Measurements from ENCODE around the gene RBM15B.
A peak's percentile ranks its signal among the peaks of the same experiment; 100 is the strongest.
"Not testable (repeated sequence)": the region's sequence is repeated elsewhere in the genome, so short reads cannot be mapped to it uniquely, and the experiment has no call there.

The RBM15B gene

DNA sequence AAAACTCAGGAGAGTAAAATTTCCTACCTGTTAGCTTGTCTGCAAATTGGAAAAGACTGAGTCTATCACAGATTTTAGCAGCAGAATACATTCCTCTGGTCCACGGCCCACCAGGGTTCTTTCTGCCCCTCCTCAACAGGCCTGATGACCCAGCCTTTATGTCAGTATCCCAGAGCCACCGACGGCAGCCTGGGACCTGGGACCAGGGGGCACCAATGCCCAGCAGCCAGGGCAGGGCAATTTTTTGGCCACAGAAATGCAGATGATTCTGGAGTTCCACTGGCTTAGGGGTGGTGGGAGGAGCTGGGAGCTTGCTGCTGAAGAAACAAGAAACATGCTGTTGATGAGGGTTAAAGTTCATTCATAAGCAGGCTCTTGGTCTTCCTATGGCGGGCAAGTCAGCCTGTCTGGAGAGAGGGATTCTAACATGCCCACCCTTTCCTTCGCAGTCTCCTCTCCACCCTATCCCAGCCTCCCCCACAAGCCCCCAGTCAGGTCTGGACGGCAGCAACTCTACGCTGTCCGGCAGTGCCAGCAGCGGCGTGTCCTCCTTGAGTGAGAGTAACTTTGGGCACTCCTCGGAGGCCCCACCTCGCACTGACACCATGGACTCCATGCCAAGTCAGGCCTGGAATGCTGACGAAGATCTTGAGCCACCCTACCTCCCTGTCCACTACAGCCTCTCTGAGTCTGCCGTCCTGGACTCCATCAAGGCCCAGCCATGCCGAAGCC is 10.3 kb upstream of the RBM15B start:
- peaks cover 14% of the 10 kb centered on the region for H3K36me3 Mint-ChIP-seq (ENCODE audit: insufficient read depth)
- DNase-seq (ENCODE audit: low spot score in 2 of 2) (no peak), ATAC-seq (replicated peaks; ENCODE audit: extremely low read depth, poor library complexity, severe bottlenecking) (no peak)
- no peaks in the 10 kb centered on the region for H3K27me3 Mint-ChIP-seq
- H3K9me3 Mint-ChIP-seq, result no peaks in the 10 kb centered on the region
- H3K4me1 Mint-ChIP-seq, result peaks cover 27% of the 10 kb centered on the region
- H3K4me3 Mint-ChIP-seq, result no peak overlapping the region
- no peak overlapping the region for H3K27ac Mint-ChIP-seq (ENCODE audit: low read depth)

DNA sequence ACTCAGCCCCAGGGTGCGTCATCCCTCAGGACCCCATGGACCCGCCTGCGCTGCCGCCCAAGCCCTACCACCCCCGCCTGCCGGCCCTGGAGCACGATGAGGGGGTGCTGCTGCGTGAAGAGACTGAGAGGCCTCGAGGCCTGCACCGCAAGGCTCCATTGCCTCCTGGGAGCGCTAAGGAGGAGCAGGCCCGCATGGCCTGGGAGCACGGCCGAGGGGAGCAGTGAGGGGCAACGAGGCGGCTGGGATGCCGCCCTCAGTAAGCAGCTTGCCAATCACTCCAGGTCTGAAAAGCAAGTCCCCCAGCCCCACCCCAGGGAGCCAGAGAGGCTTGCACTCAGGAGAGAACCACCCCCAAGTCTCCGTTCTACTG is 9.8 kb upstream of the RBM15B start:
- Mint-ChIP-seq H3K36me3 (ENCODE audit: insufficient read depth) (peaks cover 16% of the 10 kb centered on the region), H3K4me3 (no peak overlapping the region), H3K27me3 (no peaks in the 10 kb centered on the region), H3K9me3 (no peaks in the 10 kb centered on the region), H3K27ac (ENCODE audit: low read depth) (no peak overlapping the region), H3K4me1 (peaks cover 32% of the 10 kb centered on the region)
- ATAC-seq (replicated peaks; ENCODE audit: extremely low read depth, poor library complexity, severe bottlenecking), result no peak
- DNase-seq (ENCODE audit: low spot score in 2 of 2), result no peak

DNA sequence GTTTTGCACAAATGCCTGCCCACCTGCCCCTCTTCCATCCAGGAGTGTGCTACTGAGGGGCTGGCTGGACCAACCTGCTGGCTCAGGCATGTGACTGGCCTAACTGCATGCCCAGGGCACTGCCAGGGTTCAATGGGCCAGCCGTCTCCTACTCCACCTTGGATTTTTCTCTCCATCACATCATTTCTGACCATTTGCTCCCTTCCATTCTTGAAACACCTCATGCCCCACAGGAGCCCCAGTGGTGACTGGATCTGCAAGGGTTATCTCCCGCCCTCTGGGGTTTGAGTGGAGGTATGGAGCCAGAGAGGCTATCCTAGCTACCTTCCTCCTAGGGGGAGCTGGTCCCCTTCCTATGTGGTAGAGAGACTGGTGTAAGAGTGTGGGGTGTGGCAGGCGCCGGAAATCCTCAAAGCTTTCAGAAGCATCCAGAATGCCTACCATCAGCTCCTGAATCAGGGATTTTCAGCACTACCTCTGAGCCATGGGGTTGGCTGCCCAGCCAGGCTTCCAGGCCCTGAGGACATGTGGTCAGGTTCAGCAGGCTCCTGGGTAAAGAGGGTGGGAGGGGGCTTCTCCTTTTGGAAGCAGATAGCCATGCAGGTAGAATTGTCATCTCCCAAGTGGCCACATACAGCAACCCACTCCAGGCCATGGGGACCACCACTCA is 8.9 kb upstream of the RBM15B start:
- Mint-ChIP-seq H3K4me3 (no peak overlapping the region), H3K4me1 (peaks cover 38% of the 10 kb centered on the region), H3K36me3 (ENCODE audit: insufficient read depth) (peaks cover 19% of the 10 kb centered on the region), H3K27ac (ENCODE audit: low read depth) (no peak overlapping the region), H3K9me3 (no peaks in the 10 kb centered on the region), H3K27me3 (no peaks in the 10 kb centered on the region)
- ATAC-seq (replicated peaks; ENCODE audit: extremely low read depth, poor library complexity, severe bottlenecking) (no peak), DNase-seq (ENCODE audit: low spot score in 2 of 2) (no peak)

DNA sequence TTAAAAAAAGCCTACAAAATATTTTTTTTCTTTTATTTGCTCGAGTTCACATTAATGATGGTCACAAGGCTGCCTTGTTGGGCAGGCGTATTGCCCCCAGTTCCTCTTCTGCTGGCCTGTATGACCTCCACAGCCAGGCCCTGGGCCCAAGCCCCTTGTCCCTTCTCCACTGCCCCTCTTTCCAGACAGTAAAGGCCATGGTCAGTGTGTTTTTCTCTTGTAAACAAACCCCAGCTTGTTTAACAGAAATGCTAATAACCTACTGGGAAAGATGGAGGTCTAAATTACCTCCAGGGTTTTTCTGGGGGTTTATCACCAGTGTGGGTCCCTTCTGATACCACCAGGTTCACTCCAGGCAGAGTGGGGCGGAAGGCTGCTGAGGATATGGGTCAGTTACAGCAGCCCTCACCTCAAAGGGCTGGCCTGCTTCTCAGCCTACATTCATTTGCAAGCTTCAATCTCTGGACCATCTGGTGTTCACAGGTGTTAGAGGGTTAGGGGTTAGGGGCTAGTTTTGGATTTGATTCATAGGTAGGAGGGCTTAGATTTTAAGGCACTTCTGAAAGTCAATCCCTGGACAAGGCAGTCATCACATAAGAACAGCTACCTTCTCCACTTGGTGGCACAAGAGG is 8.0 kb upstream of the RBM15B start:
- Mint-ChIP-seq H3K27ac (ENCODE audit: low read depth) (no peak overlapping the region), H3K9me3 (no peaks in the 10 kb centered on the region), H3K4me1 (peaks cover 44% of the 10 kb centered on the region), H3K4me3 (peak overlapping the region; percentile 97), H3K27me3 (no peaks in the 10 kb centered on the region), H3K36me3 (ENCODE audit: insufficient read depth) (peaks cover 23% of the 10 kb centered on the region)
- DNase-seq (ENCODE audit: low spot score in 2 of 2) (no peak), ATAC-seq (replicated peaks; ENCODE audit: extremely low read depth, poor library complexity, severe bottlenecking) (no peak)

DNA sequence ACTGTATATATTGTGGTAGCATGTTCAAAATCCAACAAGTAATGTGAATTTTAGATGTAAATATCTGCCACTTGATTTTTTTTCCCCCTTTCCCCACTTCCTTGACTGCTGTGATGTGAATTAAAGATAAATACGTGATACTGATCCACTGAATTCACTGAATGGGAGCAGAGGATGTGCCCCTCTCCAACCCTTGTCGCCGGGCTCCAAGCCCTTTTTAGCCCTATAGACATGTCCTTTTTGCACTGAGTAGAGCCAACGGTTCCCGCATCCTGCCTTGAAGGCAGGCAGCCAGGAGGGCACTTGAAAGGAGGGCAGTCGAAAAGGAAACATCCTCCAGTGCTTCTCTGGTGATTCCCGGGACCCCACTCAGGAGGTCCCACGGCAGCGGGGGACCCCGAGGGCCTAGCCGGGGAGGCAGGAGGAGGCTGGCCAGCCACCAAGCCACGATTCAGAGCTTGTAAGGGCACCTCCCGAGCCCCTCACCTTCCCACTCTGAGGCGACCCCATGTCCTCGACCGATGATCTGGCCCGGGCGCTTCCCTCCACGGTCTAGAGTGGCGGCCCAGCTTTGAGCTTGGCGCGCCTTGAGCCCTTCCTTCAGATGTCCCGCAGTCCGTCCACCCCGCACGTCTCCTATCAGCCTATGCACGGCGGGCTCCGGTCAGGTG is 6.9 kb upstream of the RBM15B start:
- peaks cover 29% of the 10 kb centered on the region for H3K36me3 Mint-ChIP-seq (ENCODE audit: insufficient read depth)
- peaks cover 42% of the 10 kb centered on the region for H3K4me1 Mint-ChIP-seq
- H3K9me3 Mint-ChIP-seq, result no peaks in the 10 kb centered on the region
- DNase-seq (ENCODE audit: low spot score in 2 of 2), result no peak
- peak overlapping the region; percentile 97 for H3K4me3 Mint-ChIP-seq
- peak overlapping the region; percentile 99 for H3K27ac Mint-ChIP-seq (ENCODE audit: low read depth)
- peak; percentile 5 for ATAC-seq (replicated peaks; ENCODE audit: extremely low read depth, poor library complexity, severe bottlenecking)
- H3K27me3 Mint-ChIP-seq, result no peaks in the 10 kb centered on the region

DNA sequence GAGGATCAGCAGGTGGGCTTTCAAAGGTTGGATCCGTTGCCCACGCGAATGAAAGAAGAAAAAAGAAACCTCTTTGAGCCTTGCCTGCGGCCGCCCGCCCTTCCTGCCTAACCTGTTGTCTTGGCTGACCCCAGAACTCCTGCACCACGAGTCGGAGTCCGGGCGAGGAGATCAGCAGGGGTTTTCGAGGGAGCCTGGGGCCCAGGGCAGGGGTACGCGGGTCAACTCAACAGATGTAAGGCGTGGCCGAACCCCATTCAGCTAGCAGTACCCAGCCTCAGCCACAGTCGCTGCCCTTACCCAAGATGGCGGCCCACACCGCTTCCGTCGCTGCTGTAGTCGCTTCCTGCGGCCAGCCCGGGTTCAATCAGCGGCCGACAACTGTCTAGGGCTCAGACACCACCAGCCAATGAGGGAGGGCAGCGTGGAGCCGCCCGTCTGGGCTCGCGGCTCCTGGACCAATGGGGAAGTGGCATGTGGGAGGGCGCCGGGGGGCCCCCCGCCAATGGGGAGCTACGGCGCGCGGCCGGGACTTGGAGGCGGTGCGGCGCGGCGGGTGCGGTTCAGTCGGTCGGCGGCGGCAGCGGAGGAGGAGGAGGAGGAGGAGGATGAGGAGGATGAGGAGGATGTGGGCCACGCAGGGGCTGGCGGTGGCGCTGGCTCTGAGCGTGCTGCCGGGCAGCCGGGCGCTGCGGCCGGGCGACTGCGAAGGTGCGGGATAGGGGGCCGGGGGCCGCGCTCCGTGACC is 6.2 kb upstream of the RBM15B start, which contains the start of gene MANF:
Gene MANF (plus strand): TSS at position 566 of the 748 bp plus-strand sequence. CDS start 52 bp downstream, at position 618.
- peak; percentile 84 to 96 for DNase-seq (ENCODE audit: low spot score in 2 of 2)
- Mint-ChIP-seq H3K4me1 (peaks cover 47% of the 10 kb centered on the region), H3K4me3 (peak within 1 kb of the TSS; percentile 97), H3K36me3 (ENCODE audit: insufficient read depth) (peaks cover 31% of the 10 kb centered on the region), H3K27ac (ENCODE audit: low read depth) (peak within 1 kb of the TSS; percentile 99), H3K9me3 (no peaks in the 10 kb centered on the region), H3K27me3 (no peaks in the 10 kb centered on the region)
- peak; percentile 99 for ATAC-seq (replicated peaks; ENCODE audit: extremely low read depth, poor library complexity, severe bottlenecking)

DNA sequence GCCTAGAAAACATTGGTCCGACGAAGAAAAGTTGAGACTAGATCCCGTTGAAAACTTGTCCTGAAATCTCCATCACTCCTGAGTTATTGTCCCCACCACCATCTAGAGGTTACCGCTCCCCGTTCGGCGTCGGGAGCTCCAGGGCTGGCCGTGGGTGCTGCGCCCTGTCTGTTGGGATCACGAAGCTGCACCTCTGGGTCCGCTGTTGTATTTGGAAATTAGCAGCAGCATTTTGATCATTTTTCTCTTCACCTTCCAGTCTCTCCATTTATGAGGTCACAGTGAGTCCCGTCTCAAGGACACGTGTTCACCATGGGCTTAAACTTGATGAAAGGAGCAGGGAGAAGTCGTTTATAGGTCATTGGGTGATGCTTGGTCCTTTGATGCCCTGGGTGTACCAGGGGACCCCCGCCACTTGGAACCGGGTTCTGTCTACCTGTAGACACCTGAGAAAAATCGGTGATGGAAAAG is 5.4 kb upstream of the RBM15B start:
- H3K36me3 Mint-ChIP-seq (ENCODE audit: insufficient read depth), result peaks cover 31% of the 10 kb centered on the region
- no peaks in the 10 kb centered on the region for H3K9me3 Mint-ChIP-seq
- DNase-seq (ENCODE audit: low spot score in 2 of 2) (no peak), ATAC-seq (replicated peaks; ENCODE audit: extremely low read depth, poor library complexity, severe bottlenecking) (no peak)
- peak overlapping the region; percentile 97 for H3K4me3 Mint-ChIP-seq
- H3K27ac Mint-ChIP-seq (ENCODE audit: low read depth), result peak overlapping the region; percentile 99
- H3K4me1 Mint-ChIP-seq, result peaks cover 54% of the 10 kb centered on the region
- no peaks in the 10 kb centered on the region for H3K27me3 Mint-ChIP-seq

DNA sequence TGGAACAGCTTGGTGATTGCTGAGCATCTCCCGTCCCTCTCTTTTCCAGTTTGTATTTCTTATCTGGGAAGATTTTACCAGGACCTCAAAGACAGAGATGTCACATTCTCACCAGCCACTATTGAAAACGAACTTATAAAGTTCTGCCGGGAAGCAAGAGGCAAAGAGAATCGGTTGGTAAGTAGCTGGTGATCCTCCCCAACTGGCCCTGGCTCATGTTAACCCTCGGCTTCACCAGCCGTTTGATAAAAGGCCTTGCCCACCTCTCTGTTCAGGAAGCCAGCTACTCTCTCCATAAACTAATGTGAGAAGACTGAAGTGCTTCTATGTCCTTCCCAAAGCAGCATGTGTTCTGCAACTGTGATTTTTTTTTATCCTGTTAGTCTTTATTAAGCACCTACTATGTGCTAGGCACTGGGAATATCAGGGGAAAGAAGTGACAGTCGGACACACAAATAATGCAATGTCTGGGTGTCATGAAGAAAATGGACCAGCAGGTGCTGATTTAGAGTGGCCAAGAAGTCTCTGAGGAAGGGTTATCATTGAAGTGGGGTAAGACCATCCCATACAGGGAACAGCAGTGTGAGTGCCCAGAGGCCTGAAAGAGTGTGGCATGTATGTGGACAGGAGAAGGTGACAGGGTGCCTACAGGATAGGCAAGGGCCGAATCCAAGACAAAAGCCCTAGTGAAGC is 4.8 kb upstream of the RBM15B start:
- peak overlapping the region; percentile 97 for H3K4me3 Mint-ChIP-seq
- no peak for ATAC-seq (replicated peaks; ENCODE audit: extremely low read depth, poor library complexity, severe bottlenecking)
- no peak for DNase-seq (ENCODE audit: low spot score in 2 of 2)
- peak overlapping the region; percentile 99 for H3K27ac Mint-ChIP-seq (ENCODE audit: low read depth)
- H3K9me3 Mint-ChIP-seq, result no peaks in the 10 kb centered on the region
- peaks cover 31% of the 10 kb centered on the region for H3K36me3 Mint-ChIP-seq (ENCODE audit: insufficient read depth)
- peaks cover 56% of the 10 kb centered on the region for H3K4me1 Mint-ChIP-seq
- no peaks in the 10 kb centered on the region for H3K27me3 Mint-ChIP-seq

DNA sequence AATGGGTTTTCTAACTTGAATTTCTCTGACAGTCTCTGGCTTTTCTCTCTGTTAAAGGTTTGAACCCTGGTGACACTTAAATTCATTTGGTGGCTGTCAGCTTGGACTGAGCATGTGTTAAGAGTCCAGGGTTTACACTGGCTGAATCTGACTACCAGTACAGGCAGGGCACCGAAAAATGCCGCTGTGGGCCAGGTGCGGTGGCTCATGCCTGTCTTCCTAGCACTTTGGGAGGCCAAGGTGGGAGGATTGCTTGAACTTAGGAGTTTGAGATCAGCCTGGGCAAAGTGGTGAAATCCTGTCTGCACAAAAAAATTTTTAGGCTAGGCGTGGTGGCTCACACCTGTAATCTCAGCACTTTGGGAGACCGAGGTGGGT is 4.2 kb upstream of the RBM15B start:
- Mint-ChIP-seq H3K27ac (ENCODE audit: low read depth) (no peak overlapping the region), H3K36me3 (ENCODE audit: insufficient read depth) (peaks cover 34% of the 10 kb centered on the region), H3K27me3 (no peaks in the 10 kb centered on the region), H3K4me3 (peak overlapping the region; percentile 97), H3K9me3 (no peaks in the 10 kb centered on the region), H3K4me1 (peaks cover 56% of the 10 kb centered on the region)
- no peak for DNase-seq (ENCODE audit: low spot score in 2 of 2)
- no peak for ATAC-seq (replicated peaks; ENCODE audit: extremely low read depth, poor library complexity, severe bottlenecking)

DNA sequence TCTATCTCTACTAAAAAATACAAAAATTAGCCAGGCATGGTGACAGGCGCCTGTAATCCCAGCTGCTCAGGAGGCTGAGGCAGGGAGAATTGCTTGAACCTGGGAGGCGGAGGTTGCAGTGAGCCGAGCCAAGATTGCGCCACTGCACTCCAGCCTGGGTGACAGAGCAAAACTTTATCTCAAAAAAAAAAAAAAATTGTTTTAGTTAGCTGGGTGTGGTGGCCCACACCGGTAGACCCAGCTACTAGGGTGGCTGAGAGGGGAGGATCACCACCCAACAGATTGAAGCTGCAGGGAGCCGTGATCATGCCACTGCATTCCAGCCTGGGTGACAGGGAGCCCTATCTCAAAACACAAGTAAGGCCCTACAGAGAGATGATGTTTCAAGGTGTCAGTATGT is 3.8 kb upstream of the RBM15B start:
- not testable (repeated sequence) for ATAC-seq (replicated peaks; ENCODE audit: extremely low read depth, poor library complexity, severe bottlenecking); DNase-seq (ENCODE audit: low spot score in 2 of 2); H3K9me3 Mint-ChIP-seq; H3K27ac Mint-ChIP-seq (ENCODE audit: low read depth); H3K4me3 Mint-ChIP-seq; H3K27me3 Mint-ChIP-seq
- H3K4me1 Mint-ChIP-seq, result peaks cover 56% of the 10 kb centered on the region
- peaks cover 38% of the 10 kb centered on the region for H3K36me3 Mint-ChIP-seq (ENCODE audit: insufficient read depth)

DNA sequence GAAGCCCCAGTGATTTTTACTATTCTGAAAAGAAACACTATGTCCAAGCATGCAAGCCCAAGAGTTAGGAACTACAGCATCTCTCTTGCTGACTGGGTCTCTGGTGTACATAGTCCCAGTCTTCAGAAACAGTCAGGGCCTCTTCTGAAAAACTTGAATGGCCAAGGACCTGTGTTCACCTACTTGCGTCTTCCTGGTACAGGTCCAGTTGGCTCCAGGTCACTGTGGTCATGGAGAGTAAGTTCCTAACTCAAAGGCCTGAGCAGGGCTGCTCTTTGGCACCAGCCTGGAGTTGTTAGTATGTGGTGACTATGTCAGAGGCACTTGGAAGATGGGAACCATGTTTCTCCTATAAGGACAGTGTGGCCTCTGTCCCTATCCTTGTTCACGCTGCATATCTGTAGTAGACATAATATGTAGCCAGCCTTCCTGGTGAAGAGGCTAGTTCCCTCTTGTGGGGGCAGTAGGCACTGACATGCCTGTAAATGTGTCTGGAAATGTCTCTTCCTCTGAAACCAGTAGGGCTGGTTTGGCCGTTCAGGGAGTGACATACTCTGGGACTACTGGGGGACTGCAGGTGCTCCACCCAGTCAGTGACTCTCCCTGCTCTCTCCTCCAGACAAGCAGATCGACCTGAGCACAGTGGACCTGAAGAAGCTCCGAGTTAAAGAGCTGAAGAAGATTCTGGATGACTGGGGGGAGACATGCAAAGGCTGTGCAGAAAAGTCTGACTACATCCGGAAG is 2.6 kb upstream of the RBM15B start:
- Mint-ChIP-seq H3K27me3 (no peaks in the 10 kb centered on the region), H3K9me3 (no peaks in the 10 kb centered on the region), H3K4me1 (peaks cover 53% of the 10 kb centered on the region), H3K4me3 (no peak overlapping the region), H3K36me3 (ENCODE audit: insufficient read depth) (peaks cover 48% of the 10 kb centered on the region), H3K27ac (ENCODE audit: low read depth) (no peak overlapping the region)
- no peak for DNase-seq (ENCODE audit: low spot score in 2 of 2)
- ATAC-seq (replicated peaks; ENCODE audit: extremely low read depth, poor library complexity, severe bottlenecking), result no peak

All from central memory CD8-positive, alpha-beta T cell (primary cell).